Stimulated activated effector memory CD8-positive, alpha-beta T cell treated with anti-CD3 and anti-CD28 coated beads, Interleukin-12 subunit alpha, Interleukin-12 subunit beta, amount 100 ng/mL, for 72 hours (primary cell): Measurements from ENCODE around the gene WIPI1.
"Not testable (repeated sequence)": the region's sequence is repeated elsewhere in the genome, so short reads cannot be mapped to it uniquely, and the experiment has no call there.

Experiments used
- ATAC-seq: fragments of 150-1000 bp; cut with Tn5 transposase; 2 replicates; pipeline ENCODE4 v1.10.0; 2021
- DNase-seq, 2 donors: peaks; one replicate each; pipeline ENCODE4 v3.0.0; 2021 to 2022; ENCODE audit warnings: low spot score in 2 of 2
- H3K27ac Mint-ChIP-seq: one replicate; pipeline ENCODE4 v1.8.0; 2022; ENCODE audit warnings: mild to moderate bottlenecking, mixed read lengths
- H3K36me3 Mint-ChIP-seq: one replicate; pipeline ENCODE4 v1.8.0; 2022; ENCODE audit warnings: mild to moderate bottlenecking, mixed read lengths
- H3K4me1 Mint-ChIP-seq: one replicate; pipeline ENCODE4 v1.8.0; 2022; ENCODE audit warnings: mixed read lengths
- H3K4me3 Mint-ChIP-seq: one replicate; pipeline ENCODE4 v1.8.0; 2022; ENCODE audit warnings: mild to moderate bottlenecking, mixed read lengths
- H3K9me3 Mint-ChIP-seq: one replicate; pipeline ENCODE4 v1.8.0; 2022; ENCODE audit warnings: mixed read lengths

The WIPI1 gene

GRCh38 chr17:68420065-68420464, 37.2 kb downstream of the WIPI1 start:
- peaks cover 7% of the 10 kb centered on the region for H3K4me1 Mint-ChIP-seq
- ATAC-seq (no peak), DNase-seq (no peak)
- H3K4me3 Mint-ChIP-seq: no peak overlapping the region
- H3K27ac Mint-ChIP-seq: no peak overlapping the region
- H3K9me3 Mint-ChIP-seq: peaks cover 4% of the 10 kb centered on the region
- peaks cover 24% of the 10 kb centered on the region for H3K36me3 Mint-ChIP-seq

- Mint-ChIP-seq H3K4me3 (no peak overlapping the region), H3K4me1 (peaks cover 19% of the 10 kb centered on the region), H3K36me3 (peaks cover 22% of the 10 kb centered on the region), H3K27ac (no peak overlapping the region), H3K9me3 (peaks cover 4% of the 10 kb centered on the region)
- ATAC-seq (no peak), DNase-seq (no peak)
These were observed 38.4 kb downstream of the WIPI1 start for GRCh38 chr17:68418876-68419275.

- Mint-ChIP-seq H3K4me1 (peaks cover 21% of the 10 kb centered on the region), H3K9me3 (peaks cover 4% of the 10 kb centered on the region), H3K27ac (no peak overlapping the region), H3K36me3 (peaks cover 22% of the 10 kb centered on the region), H3K4me3 (no peak overlapping the region)
- ATAC-seq (no peak), DNase-seq (no peak)
These were observed 40.0 kb downstream of the WIPI1 start for GRCh38 chr17:68417317-68417716.

- not testable (repeated sequence) for H3K36me3 Mint-ChIP-seq, DNase-seq, ATAC-seq, H3K9me3 Mint-ChIP-seq
- Mint-ChIP-seq H3K4me1 (peaks cover 21% of the 10 kb centered on the region), H3K4me3 (peak overlapping the region; percentile 87), H3K27ac (peak overlapping the region; percentile 78)
These were observed 42.4 kb downstream of the WIPI1 start for GRCh38 chr17:68414901-68415300.

GRCh38 chr17:68413597-68414560, 43.4 kb downstream of the WIPI1 start:
- peak overlapping the region; percentile 87 for H3K4me3 Mint-ChIP-seq
- DNase-seq (peak; percentile 27 to 77), ATAC-seq (peak; percentile 88)
- H3K36me3 Mint-ChIP-seq, H3K9me3 Mint-ChIP-seq: not testable (repeated sequence)
- peak overlapping the region; percentile 78 for H3K27ac Mint-ChIP-seq
- peaks cover 21% of the 10 kb centered on the region for H3K4me1 Mint-ChIP-seq

- ATAC-seq, H3K4me1 Mint-ChIP-seq, DNase-seq, H3K27ac Mint-ChIP-seq, H3K4me3 Mint-ChIP-seq, H3K36me3 Mint-ChIP-seq, H3K9me3 Mint-ChIP-seq: not testable (repeated sequence)
These were observed 49.6 kb downstream of the WIPI1 start for GRCh38 chr17:68407656-68408055.

- ATAC-seq, DNase-seq, H3K36me3 Mint-ChIP-seq, H3K9me3 Mint-ChIP-seq, H3K4me3 Mint-ChIP-seq, H3K27ac Mint-ChIP-seq: not testable (repeated sequence)
- peaks cover 19% of the 10 kb centered on the region for H3K4me1 Mint-ChIP-seq
These were observed 53.5 kb downstream of the WIPI1 start for GRCh38 chr17:68403837-68404236.

GRCh38 chr17:68403122-68403521, 54.2 kb downstream of the WIPI1 start:
- H3K36me3 Mint-ChIP-seq: peaks cover 8% of the 10 kb centered on the region
- ATAC-seq: no peak

GRCh38 chr17:68401288-68401687, 56.0 kb downstream of the WIPI1 start:
- peak overlapping the region; percentile 91 for H3K27ac Mint-ChIP-seq

More at GRCh38 chr17:68403122-68403521, 54.2 kb downstream of the WIPI1 start:
- DNase-seq: no peak
- Mint-ChIP-seq H3K4me3 (no peak overlapping the region), H3K9me3 (peaks cover 4% of the 10 kb centered on the region), H3K4me1 (peaks cover 24% of the 10 kb centered on the region), H3K27ac (no peak overlapping the region)

GRCh38 chr17:68400404-68400735, 56.9 kb downstream of the WIPI1 start:
- Mint-ChIP-seq H3K4me3 (peak overlapping the region; percentile 45), H3K4me1 (peaks cover 36% of the 10 kb centered on the region), H3K27ac (peak overlapping the region; percentile 91), H3K9me3 (no peaks in the 10 kb centered on the region), H3K36me3 (peaks cover 8% of the 10 kb centered on the region)
- ATAC-seq (no peak), DNase-seq (no peak)

More at GRCh38 chr17:68401288-68401687, 56.0 kb downstream of the WIPI1 start:
- Mint-ChIP-seq H3K36me3 (peaks cover 8% of the 10 kb centered on the region), H3K4me3 (no peak overlapping the region), H3K4me1 (peaks cover 36% of the 10 kb centered on the region), H3K9me3 (no peaks in the 10 kb centered on the region)
- ATAC-seq (no peak), DNase-seq (no peak)

GRCh38 chr17:68399638-68400403, 57.5 kb downstream of the WIPI1 start:
- peak overlapping the region; percentile 45 for H3K4me3 Mint-ChIP-seq
- DNase-seq (no peak), ATAC-seq (peak; percentile 81)
- H3K9me3 Mint-ChIP-seq: peaks cover under 1% of the 10 kb centered on the region
- H3K27ac Mint-ChIP-seq: peak overlapping the region; percentile 91
- peaks cover 36% of the 10 kb centered on the region for H3K4me1 Mint-ChIP-seq
- H3K36me3 Mint-ChIP-seq: peaks cover 9% of the 10 kb centered on the region

GRCh38 chr17:68398691-68399637, 58.3 kb downstream of the WIPI1 start:
- Mint-ChIP-seq H3K4me1 (peaks cover 36% of the 10 kb centered on the region), H3K9me3 (peaks cover 4% of the 10 kb centered on the region), H3K36me3 (peaks cover 13% of the 10 kb centered on the region), H3K27ac (peak overlapping the region; percentile 91), H3K4me3 (peak overlapping the region; percentile 45)
- ATAC-seq (peak; percentile 76), DNase-seq (peak; percentile 23 to 80)

- ATAC-seq (no peak), DNase-seq (no peak)
- H3K9me3 Mint-ChIP-seq: peaks cover 4% of the 10 kb centered on the region
- H3K4me3 Mint-ChIP-seq: peak overlapping the region; percentile 22
- H3K4me1 Mint-ChIP-seq: peaks cover 36% of the 10 kb centered on the region
- peak overlapping the region; percentile 63 for H3K27ac Mint-ChIP-seq
- peaks cover 13% of the 10 kb centered on the region for H3K36me3 Mint-ChIP-seq
These were observed 60.2 kb downstream of the WIPI1 start for GRCh38 chr17:68397108-68397536.

- no peak for ATAC-seq
- no peak for DNase-seq
- H3K36me3 Mint-ChIP-seq: peaks cover 13% of the 10 kb centered on the region
- peaks cover 36% of the 10 kb centered on the region for H3K4me1 Mint-ChIP-seq
- H3K9me3 Mint-ChIP-seq: peaks cover 4% of the 10 kb centered on the region
- peak overlapping the region; percentile 63 for H3K27ac Mint-ChIP-seq
- peak overlapping the region; percentile 22 for H3K4me3 Mint-ChIP-seq
These were observed 60.8 kb downstream of the WIPI1 start for GRCh38 chr17:68396226-68397107.
